Activated T-cell treated with anti-CD3 and anti-CD28 coated beads, Interleukin-2, amount 50 U/mL, for 72 hours (primary cell): ENCODE results near the gene PPM1A. TPM values are rescaled to one million over a fixed set of nuclear protein-coding genes. Genes with fewer than 3 reads are reported as not detected.
A peak's percentile ranks its signal among the peaks of the same experiment; 100 is the strongest.

Experiments
- ATAC-seq, 2 donors: fragments of 150-1000 bp; cut with Tn5 transposase; replicated peaks in 1 of 2; 2 replicates each; pipeline ENCODE4 v1.10.0; 2021; ENCODE audit warnings: moderate library complexity in 2 of 2, mild to moderate bottlenecking in 1 of 2
- DNase-seq, 2 donors: peaks; one replicate each; pipeline ENCODE4 v3.0.0; 2021 to 2022; ENCODE audit warnings: mixed read lengths in 1 of 2
- H3K27ac Mint-ChIP-seq: one replicate; pipeline ENCODE4 v1.8.0; 2022; ENCODE audit warnings: mild to moderate bottlenecking, moderate library complexity, mixed read lengths
- H3K27me3 Mint-ChIP-seq: one replicate; pipeline ENCODE4 v1.8.0; 2022; ENCODE audit warnings: low read depth, mixed read lengths
- H3K36me3 Mint-ChIP-seq, 2 donors: one replicate each; pipeline ENCODE4 v1.8.0; 2022; ENCODE audit warnings: mixed read lengths in 2 of 2, mild to moderate bottlenecking in 1 of 2; ENCODE audit not compliant: insufficient read depth in 2 of 2
- H3K4me1 Mint-ChIP-seq: one replicate; pipeline ENCODE4 v1.8.0; 2022; ENCODE audit warnings: low read depth, mixed read lengths
- H3K4me3 Mint-ChIP-seq, 2 donors: one replicate each; pipeline ENCODE4 v1.8.0; 2022; ENCODE audit warnings: mild to moderate bottlenecking in 2 of 2, mixed read lengths in 2 of 2, moderate library complexity in 2 of 2
- H3K9me3 Mint-ChIP-seq, 2 donors: one replicate each; pipeline ENCODE4 v1.8.0; 2022; ENCODE audit warnings: mixed read lengths in 2 of 2
- total RNA-seq, 2 donors: library from RNA; stranded (reverse); gene quantifications; one replicate each; pipeline ENCODE4 v1.2.3, GENCODE V29; 2022

The PPM1A gene
- total RNA-seq, 2 donors from 2014 or later: 57.3 to 62.9 TPM

- Mint-ChIP-seq H3K4me3 (no peak overlapping the region), H3K27me3 (no peaks in the 10 kb centered on the region), H3K4me1 (peaks cover 76% of the 10 kb centered on the region), H3K27ac (no peak overlapping the region), H3K36me3 (no peaks in the 10 kb centered on the region), H3K9me3 (no peaks in the 10 kb centered on the region)
- no peak for DNase-seq
- no peak for ATAC-seq
Observed at GRCh38 chr14:60254176-60254575, 5.2 kb downstream of the PPM1A start.

GRCh38 chr14:60257865-60258264, 8.8 kb downstream of the PPM1A start:
- Mint-ChIP-seq H3K36me3 (no peaks in the 10 kb centered on the region), H3K4me3 (no peak overlapping the region), H3K9me3 (no peaks in the 10 kb centered on the region), H3K27me3 (no peaks in the 10 kb centered on the region), H3K4me1 (peaks cover 53% of the 10 kb centered on the region), H3K27ac (no peak overlapping the region)
- ATAC-seq (peak in 1 of 2 donors; percentile 52), DNase-seq (no peak)

GRCh38 chr14:60265163-60265562, 16.1 kb downstream of the PPM1A start:
- Mint-ChIP-seq H3K36me3 (peaks cover 2 to 11% of the 10 kb centered on the region in 2 donors), H3K4me3 (no peak overlapping the region), H3K27ac (no peak overlapping the region), H3K27me3 (no peaks in the 10 kb centered on the region), H3K4me1 (peaks cover 12% of the 10 kb centered on the region), H3K9me3 (no peaks in the 10 kb centered on the region)
- DNase-seq: no peak
- no peak for ATAC-seq

- H3K4me1 Mint-ChIP-seq: peaks cover 13% of the 10 kb centered on the region
- no peak overlapping the region for H3K27ac Mint-ChIP-seq
- no peak overlapping the region for H3K4me3 Mint-ChIP-seq
- no peaks in the 10 kb centered on the region for H3K9me3 Mint-ChIP-seq
- no peak for DNase-seq
- ATAC-seq: no peak
- H3K36me3 Mint-ChIP-seq: peaks cover 2 to 11% of the 10 kb centered on the region in 2 donors
- no peaks in the 10 kb centered on the region for H3K27me3 Mint-ChIP-seq
Observed at GRCh38 chr14:60266021-60266937, 17.3 kb downstream of the PPM1A start.

- Mint-ChIP-seq H3K36me3 (peaks cover 0 to 3% of the 10 kb centered on the region in 2 donors), H3K27me3 (no peaks in the 10 kb centered on the region), H3K9me3 (no peaks in the 10 kb centered on the region), H3K4me1 (peaks cover 50% of the 10 kb centered on the region), H3K4me3 (no peak overlapping the region), H3K27ac (no peak overlapping the region)
- DNase-seq: no peak
- ATAC-seq: no peak
Observed at GRCh38 chr14:60272177-60272576, 23.2 kb downstream of the PPM1A start.

- DNase-seq (no peak), ATAC-seq (no peak)
- H3K27ac Mint-ChIP-seq: no peak overlapping the region
- H3K4me3 Mint-ChIP-seq: no peak overlapping the region
- peaks cover 43% of the 10 kb centered on the region for H3K4me1 Mint-ChIP-seq
- H3K9me3 Mint-ChIP-seq: no peaks in the 10 kb centered on the region
- peaks cover 0 to 5% of the 10 kb centered on the region in 2 donors for H3K36me3 Mint-ChIP-seq
- no peaks in the 10 kb centered on the region for H3K27me3 Mint-ChIP-seq
Observed at GRCh38 chr14:60273956-60274355, 24.9 kb downstream of the PPM1A start.

GRCh38 chr14:60274448-60274847, 25.4 kb downstream of the PPM1A start:
- no peaks in the 10 kb centered on the region for H3K27me3 Mint-ChIP-seq
- no peak overlapping the region for H3K27ac Mint-ChIP-seq
- ATAC-seq (no peak), DNase-seq (no peak)
- peaks cover 0 to 2% of the 10 kb centered on the region in 2 donors for H3K36me3 Mint-ChIP-seq
- H3K4me1 Mint-ChIP-seq: peaks cover 43% of the 10 kb centered on the region
- no peaks in the 10 kb centered on the region for H3K9me3 Mint-ChIP-seq
- no peak overlapping the region for H3K4me3 Mint-ChIP-seq

GRCh38 chr14:60275932-60276331, 26.9 kb downstream of the PPM1A start:
- Mint-ChIP-seq H3K4me3 (no peak overlapping the region), H3K27me3 (no peaks in the 10 kb centered on the region), H3K36me3 (peaks cover 0 to 2% of the 10 kb centered on the region in 2 donors), H3K9me3 (no peaks in the 10 kb centered on the region), H3K4me1 (peaks cover 41% of the 10 kb centered on the region), H3K27ac (no peak overlapping the region)
- DNase-seq: no peak
- ATAC-seq: no peak

GRCh38 chr14:60276347-60276746, 27.3 kb downstream of the PPM1A start:
- ATAC-seq (no peak), DNase-seq (no peak)
- Mint-ChIP-seq H3K27me3 (no peaks in the 10 kb centered on the region), H3K36me3 (peaks cover 0 to 2% of the 10 kb centered on the region in 2 donors), H3K27ac (no peak overlapping the region), H3K4me3 (no peak overlapping the region), H3K4me1 (peaks cover 37% of the 10 kb centered on the region), H3K9me3 (no peaks in the 10 kb centered on the region)

- Mint-ChIP-seq H3K4me3 (no peak overlapping the region), H3K4me1 (peaks cover 31% of the 10 kb centered on the region), H3K36me3 (peaks cover 0 to 5% of the 10 kb centered on the region in 2 donors), H3K9me3 (no peaks in the 10 kb centered on the region), H3K27me3 (no peaks in the 10 kb centered on the region), H3K27ac (no peak overlapping the region)
- ATAC-seq: no peak
- no peak for DNase-seq
Observed at GRCh38 chr14:60277605-60278190, 28.7 kb downstream of the PPM1A start.

GRCh38 chr14:60278350-60278749, 29.3 kb downstream of the PPM1A start:
- H3K9me3 Mint-ChIP-seq: no peaks in the 10 kb centered on the region
- no peaks in the 10 kb centered on the region for H3K27me3 Mint-ChIP-seq
- no peak for ATAC-seq

GRCh38 chr14:60287452-60287851, 38.4 kb downstream of the PPM1A start:
- ATAC-seq (no peak), DNase-seq (no peak)
- Mint-ChIP-seq H3K4me1 (peaks cover 12% of the 10 kb centered on the region), H3K36me3 (peaks cover 2 to 27% of the 10 kb centered on the region in 2 donors), H3K27me3 (no peaks in the 10 kb centered on the region), H3K9me3 (no peaks in the 10 kb centered on the region), H3K4me3 (no peak overlapping the region), H3K27ac (no peak overlapping the region)

More at GRCh38 chr14:60278350-60278749, 29.3 kb downstream of the PPM1A start:
- DNase-seq: no peak
- peaks cover 0 to 11% of the 10 kb centered on the region in 2 donors for H3K36me3 Mint-ChIP-seq
- H3K4me1 Mint-ChIP-seq: peaks cover 31% of the 10 kb centered on the region
- H3K4me3 Mint-ChIP-seq: no peak overlapping the region
- H3K27ac Mint-ChIP-seq: no peak overlapping the region

GRCh38 chr14:60288279-60288678, 39.3 kb downstream of the PPM1A start:
- Mint-ChIP-seq H3K4me1 (peaks cover 4% of the 10 kb centered on the region), H3K27me3 (no peaks in the 10 kb centered on the region), H3K36me3 (peaks cover 2 to 20% of the 10 kb centered on the region in 2 donors), H3K27ac (no peak overlapping the region), H3K9me3 (no peaks in the 10 kb centered on the region), H3K4me3 (no peak overlapping the region)
- no peak for DNase-seq
- ATAC-seq: no peak
